ENCODE data around the gene GP1BB.
"Not testable (repeated sequence)": the region's sequence is repeated elsewhere in the genome, so short reads cannot be mapped to it uniquely, and the experiment has no call there.

Gene GP1BB

GRCh38 chr22:19723232-19723982, at the start of gene GP1BB:
TSS of gene GP1BB (plus strand) at chr22:19723539. CDS start at chr22:19723570, 31 bp downstream.
- DNase-seq (ENCODE audit: low read depth in 3 of 3): no peak

GRCh38 chr22:19673660-19674059, 49.7 kb upstream of the GP1BB start:
- no peak for DNase-seq (ENCODE audit: low read depth in 3 of 3)

- DNase-seq (ENCODE audit: low read depth in 3 of 3): no peak
Measured at GRCh38 chr22:19674129-19674928, 49.0 kb upstream of the GP1BB start.

GRCh38 chr22:19674929-19675253, 48.4 kb upstream of the GP1BB start:
- no peak for DNase-seq (ENCODE audit: low read depth in 3 of 3)

- DNase-seq (ENCODE audit: low read depth in 3 of 3): no peak
Measured at GRCh38 chr22:19675428-19675827, 47.9 kb upstream of the GP1BB start.

GRCh38 chr22:19676437-19676836, 46.9 kb upstream of the GP1BB start:
- not testable (repeated sequence) for DNase-seq (ENCODE audit: low read depth in 3 of 3)

- DNase-seq (ENCODE audit: low read depth in 3 of 3): no peak
Measured at GRCh38 chr22:19678949-19679521, 44.3 kb upstream of the GP1BB start.

DNA sequence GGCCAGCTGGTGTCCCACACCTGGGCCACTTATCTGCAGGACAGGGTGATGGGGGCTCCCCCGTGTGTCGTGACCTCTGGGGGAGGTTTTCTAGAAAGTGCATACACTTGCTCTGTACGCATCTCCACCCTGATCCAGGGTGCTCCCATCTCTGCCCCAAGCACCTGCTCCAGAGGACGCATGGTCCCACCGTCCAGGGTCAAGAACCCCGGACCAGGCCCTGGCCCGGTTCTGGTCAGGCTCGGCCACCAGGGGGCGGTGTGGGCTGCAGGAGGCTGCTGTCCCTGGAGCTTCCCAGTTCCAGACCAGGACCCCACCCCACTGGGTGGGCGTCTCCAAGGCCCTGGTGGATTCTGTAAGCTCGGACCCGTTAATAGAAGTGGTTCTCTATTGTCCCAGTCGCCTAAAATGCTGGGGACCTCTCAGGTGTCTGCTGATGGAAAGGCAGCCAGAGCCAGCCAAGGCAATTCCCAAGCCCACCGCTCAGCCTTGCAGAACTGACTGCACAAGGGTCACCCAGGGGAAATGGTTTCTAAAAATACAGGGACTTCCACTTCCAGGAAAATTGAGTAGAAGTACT, 43.7 kb upstream of the GP1BB start:
- peak; percentile 23 to 29 (median 28) for DNase-seq (ENCODE audit: low read depth in 3 of 3)

GRCh38 chr22:19680287-19680881, 43.0 kb upstream of the GP1BB start:
- DNase-seq (ENCODE audit: low read depth in 3 of 3): no peak

GRCh38 chr22:19680911-19681862, 42.2 kb upstream of the GP1BB start:
- DNase-seq (ENCODE audit: low read depth in 3 of 3): no peak

GRCh38 chr22:19681863-19682245, 41.5 kb upstream of the GP1BB start:
- no peak for DNase-seq (ENCODE audit: low read depth in 3 of 3)

DNA sequence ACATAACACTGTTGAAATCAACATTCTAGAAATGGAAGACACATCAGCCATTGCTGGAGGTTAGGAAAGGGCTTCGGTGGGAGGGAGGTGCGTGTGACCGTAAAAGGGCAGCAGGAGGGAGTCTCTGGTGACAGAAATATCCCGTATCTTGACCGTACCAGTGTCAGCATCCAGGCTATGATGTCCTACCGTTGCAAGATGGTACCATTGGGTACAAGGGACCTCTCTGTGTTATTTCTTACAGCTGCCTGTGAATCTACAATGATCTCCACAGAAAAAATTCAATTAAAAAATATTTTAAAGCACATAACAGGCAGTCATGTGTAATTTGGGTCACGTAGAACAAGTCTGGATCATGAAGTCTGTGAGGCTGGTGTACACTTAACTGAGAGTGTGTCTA, 36.4 kb upstream of the GP1BB start:
- no peak for DNase-seq (ENCODE audit: low read depth in 3 of 3)

- DNase-seq (ENCODE audit: low read depth in 3 of 3): no peak
Measured at GRCh38 chr22:19687561-19688300, 35.6 kb upstream of the GP1BB start.

DNA sequence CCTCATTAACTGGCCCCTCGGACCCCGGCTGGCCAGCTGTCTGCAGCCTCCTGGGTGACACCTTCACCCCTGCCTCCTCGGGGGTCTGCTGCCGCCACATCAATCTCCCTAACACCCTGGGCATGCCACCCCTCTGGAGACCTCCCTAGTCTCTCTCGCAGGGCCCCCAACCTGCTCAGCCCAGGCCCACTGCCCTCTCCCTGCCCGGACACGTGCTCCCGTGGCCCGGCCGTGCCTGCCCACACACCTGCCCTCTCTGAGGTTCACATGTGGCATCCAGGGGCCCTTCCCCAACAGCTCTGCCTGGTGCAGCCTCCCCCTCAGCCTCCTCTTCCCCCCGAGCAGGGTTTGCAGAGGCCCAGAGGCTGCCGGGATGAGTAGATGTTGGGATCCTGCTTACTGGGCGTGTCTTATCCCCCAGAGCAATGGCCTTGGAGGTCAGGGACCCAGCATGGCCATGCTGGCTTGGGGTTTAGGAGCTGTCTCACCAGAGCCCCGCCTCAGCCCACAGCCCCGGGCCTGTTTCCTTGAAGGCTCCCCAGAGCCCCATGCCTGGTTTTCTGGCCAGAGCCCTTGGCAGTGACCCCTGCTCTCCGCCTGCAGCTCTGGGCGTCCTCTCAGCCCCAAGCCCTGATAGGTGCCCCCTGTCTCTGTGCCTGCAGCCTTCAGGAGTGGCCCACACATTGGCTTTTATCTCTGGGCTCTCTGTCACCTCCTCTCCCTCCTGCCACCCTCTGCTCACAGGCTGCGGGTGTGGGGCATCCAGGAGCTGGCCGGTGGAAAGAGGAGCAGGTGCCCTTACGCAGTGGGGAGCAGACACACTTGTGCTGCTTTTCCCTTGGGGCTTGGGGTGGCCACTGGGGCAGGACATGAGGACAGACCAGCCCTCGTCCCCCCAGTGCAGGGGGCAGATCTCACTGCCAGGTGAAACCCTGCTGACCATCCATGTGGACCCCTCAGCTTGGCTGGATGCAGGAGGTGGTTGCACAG, 34.7 kb upstream of the GP1BB start:
- no peak for DNase-seq (ENCODE audit: low read depth in 3 of 3)

DNA sequence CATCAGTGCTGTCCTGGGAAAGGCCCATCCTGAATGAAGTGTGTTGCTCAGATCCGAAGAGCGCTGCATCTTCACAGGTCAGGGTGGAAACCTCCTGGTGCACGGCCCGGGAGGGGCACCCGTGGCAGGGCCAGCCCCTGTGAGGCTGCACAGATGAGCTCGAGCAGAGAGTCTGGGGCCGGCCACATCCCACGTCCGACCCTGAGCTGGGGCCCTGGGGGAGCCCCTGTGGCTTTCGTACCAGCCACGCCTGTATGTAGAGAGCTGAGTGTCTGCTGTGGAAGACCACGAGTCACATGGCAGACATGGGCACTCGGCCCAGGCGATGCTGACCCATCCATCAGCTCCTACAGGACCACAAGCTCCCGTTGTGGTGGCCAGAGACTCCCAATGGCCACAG, 33.9 kb upstream of the GP1BB start:
- no peak for DNase-seq (ENCODE audit: low read depth in 3 of 3)

DNA sequence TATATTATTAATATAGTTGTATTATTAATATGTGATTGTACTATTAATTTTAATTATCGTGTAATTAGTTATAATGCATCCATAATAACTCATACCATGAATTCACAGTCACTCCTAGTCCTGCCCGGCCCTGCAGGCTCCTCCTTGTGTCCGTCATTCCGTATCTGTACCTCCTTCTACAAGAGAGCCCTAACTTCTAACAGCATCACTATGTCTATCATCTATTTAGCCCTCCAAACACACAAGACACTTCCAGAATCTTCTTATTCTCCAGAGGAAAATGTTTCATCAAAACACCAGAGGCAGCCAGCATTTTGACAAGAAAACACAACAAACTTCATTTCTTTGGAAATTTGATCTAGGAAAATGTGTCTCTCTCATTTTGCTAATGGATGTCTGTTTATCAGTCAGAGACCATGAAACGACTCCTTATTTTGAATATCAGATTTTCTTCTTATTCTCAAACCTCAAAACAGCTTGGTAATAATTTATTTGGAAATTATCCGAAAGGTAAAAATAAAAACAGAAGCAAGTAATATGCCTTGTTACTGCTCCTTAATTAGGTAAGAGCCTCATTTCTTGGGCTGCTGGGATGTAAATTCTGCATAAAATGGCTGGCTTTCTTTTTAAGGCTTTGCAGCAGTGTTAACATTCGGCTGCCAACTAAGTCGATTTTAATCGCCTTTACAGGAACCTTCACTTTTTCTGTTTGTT, 32.2 kb upstream of the GP1BB start:
- DNase-seq (ENCODE audit: low read depth in 3 of 3): no peak

DNA sequence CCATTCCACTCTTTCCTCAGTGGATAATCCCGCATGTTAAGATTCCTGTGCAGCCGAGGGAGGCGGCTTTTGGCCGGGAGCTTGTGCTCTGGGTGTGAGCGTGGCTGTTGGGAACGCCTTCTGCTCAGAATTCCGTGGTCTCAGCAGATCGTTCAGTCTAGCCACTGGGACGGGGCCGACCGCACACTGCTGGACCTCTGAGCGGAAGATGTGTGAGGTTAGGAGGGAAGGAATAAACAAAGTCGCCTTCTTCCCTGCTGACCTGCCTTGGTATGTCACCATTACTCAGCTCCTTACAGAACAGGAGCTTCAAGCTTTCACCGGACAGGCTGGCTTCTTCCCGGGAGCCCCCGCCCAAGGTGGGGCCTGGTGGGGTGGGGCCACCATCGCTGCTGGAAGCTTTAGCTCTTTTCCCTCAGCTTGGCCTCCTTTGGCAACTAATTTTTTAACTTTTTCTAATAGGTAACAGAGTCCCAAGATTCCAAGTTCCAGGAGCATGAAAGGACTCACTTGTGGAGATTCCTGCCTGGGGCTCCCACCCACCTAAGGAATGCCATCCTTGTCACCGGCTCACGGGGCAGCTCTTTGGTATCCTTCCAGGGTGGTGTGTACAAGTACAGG, 31.5 kb upstream of the GP1BB start:
- no peak for DNase-seq (ENCODE audit: low read depth in 3 of 3)

DNA sequence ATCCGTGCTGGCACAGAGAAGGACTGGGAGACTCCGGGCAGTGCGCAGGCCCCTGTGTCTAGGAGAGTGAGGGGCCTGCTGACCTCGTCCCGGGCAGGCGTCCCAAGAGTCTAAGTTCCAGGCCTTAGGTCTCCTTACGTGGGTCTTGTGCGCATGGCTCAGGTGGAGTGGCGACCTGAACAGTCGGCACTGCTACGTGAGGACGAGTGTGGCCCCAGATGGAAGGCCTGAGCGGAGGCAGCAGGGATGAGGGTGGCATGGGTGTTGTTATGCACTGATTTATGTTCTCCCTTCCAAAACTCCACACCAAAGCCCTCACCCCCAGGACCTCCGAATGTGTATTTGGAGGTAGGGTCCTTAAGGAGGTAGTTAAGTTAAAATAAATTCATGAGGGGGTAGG, 29.8 kb upstream of the GP1BB start:
- no peak for DNase-seq (ENCODE audit: low read depth in 3 of 3)

Data from stimulated activated CD4-positive, alpha-beta T cell treated with anti-CD3 and anti-CD28 coated beads, TNF-alpha, amount 100 ng/mL, for 4 hours (primary cell).